H9 (cell line): ENCODE results near the gene PDS5A. TPM values are rescaled to one million over a fixed set of nuclear protein-coding genes. Genes with fewer than 3 reads are reported as not detected.

ENCODE experiments used
- DNase-seq: peaks from one replicate; pipeline ENCODE4 v3.0.0-alpha.2; 2017
- H2AFZ ChIP-seq: one replicate; pipeline ENCODE4 v1.6.1; 2013; ENCODE audit warnings: mild to moderate bottlenecking, low read length, control low read depth, moderate library complexity
- H2AK5ac ChIP-seq: 2 replicates; pipeline ENCODE4 v1.6.1; 2013; ENCODE audit warnings: low read length, control low read depth, mixed read lengths; ENCODE audit not compliant: insufficient read length
- H2BK120ac ChIP-seq: one replicate; pipeline ENCODE4 v1.6.1; 2013; ENCODE audit warnings: low read depth, mild to moderate bottlenecking, low read length, control low read depth, inconsistent platforms; ENCODE audit not compliant: poor library complexity, severe bottlenecking
- H2BK12ac ChIP-seq: 2 replicates; pipeline ENCODE4 v1.6.1; 2013; ENCODE audit warnings: low read length, control low read depth, mixed read lengths, low read depth; ENCODE audit not compliant: insufficient read length
- H2BK15ac ChIP-seq: 2 replicates; pipeline ENCODE4 v1.6.1; 2013; ENCODE audit warnings: low read depth, low read length, control low read depth
- H2BK20ac ChIP-seq: one replicate; pipeline ENCODE4 v1.6.1; 2013; ENCODE audit warnings: low read depth, mild to moderate bottlenecking, low read length, control low read depth, inconsistent platforms; ENCODE audit not compliant: poor library complexity, severe bottlenecking
- H2BK5ac ChIP-seq: 2 replicates; pipeline ENCODE4 v1.6.1; 2013; ENCODE audit warnings: low read length, control low read depth, mixed read lengths; ENCODE audit not compliant: insufficient read length
- H3K14ac ChIP-seq: 2 replicates; pipeline ENCODE4 v1.6.1; 2013; ENCODE audit warnings: low read length, control low read depth; ENCODE audit not compliant: insufficient read depth
- H3K18ac ChIP-seq: 2 replicates; pipeline ENCODE4 v1.6.1; 2013; ENCODE audit warnings: low read depth, mild to moderate bottlenecking, mixed read lengths, low read length, control low read depth; ENCODE audit not compliant: insufficient read length
- H3K23ac ChIP-seq: 2 replicates; pipeline ENCODE4 v1.6.1; 2013; ENCODE audit warnings: low read length, control low read depth, mixed read lengths, low read depth; ENCODE audit not compliant: insufficient read length
- H3K23me2 ChIP-seq: 2 replicates; pipeline ENCODE4 v1.6.1; 2013; ENCODE audit warnings: low read depth, mild to moderate bottlenecking, mixed read lengths, low read length, control low read depth; ENCODE audit not compliant: insufficient read length, poor library complexity, severe bottlenecking
- H3K27ac ChIP-seq: 2 replicates; pipeline ENCODE4 v1.5.1; 2013; ENCODE audit warnings: low read length, control low read depth, mixed read lengths, low read depth; ENCODE audit not compliant: insufficient read length
- H3K27me3 ChIP-seq: 2 replicates; pipeline ENCODE4 v1.6.1; 2013; ENCODE audit warnings: low read length, control low read depth, inconsistent platforms; ENCODE audit not compliant: insufficient read depth
- H3K4ac ChIP-seq: 2 replicates; pipeline ENCODE4 v1.6.1; 2013; ENCODE audit warnings: low read depth, mild to moderate bottlenecking, control low read depth, inconsistent platforms, low read length, moderate library complexity
- H3K4me1 ChIP-seq: 2 replicates; pipeline ENCODE4 v1.6.1; 2013; ENCODE audit warnings: low read length, control low read depth, inconsistent platforms; ENCODE audit not compliant: insufficient read depth
- H3K4me2 ChIP-seq: 2 replicates; pipeline ENCODE4 v1.6.1; 2013; ENCODE audit warnings: low read length, control low read depth, mixed read lengths; ENCODE audit not compliant: insufficient read length, insufficient read depth
- H3K56ac ChIP-seq: 2 replicates; pipeline ENCODE4 v1.6.1; 2013; ENCODE audit warnings: low read depth, mild to moderate bottlenecking, mixed read lengths, low read length, control low read depth; ENCODE audit not compliant: insufficient read length
- H3K79me1 ChIP-seq: 2 replicates; pipeline ENCODE4 v1.6.1; 2013; ENCODE audit warnings: low read depth, mild to moderate bottlenecking, moderate library complexity, low read length, control low read depth, inconsistent platforms; ENCODE audit not compliant: insufficient read depth, poor library complexity, severe bottlenecking
- H3K79me2 ChIP-seq: 2 replicates; pipeline ENCODE4 v1.6.1; 2013; ENCODE audit warnings: low read length, control low read depth, inconsistent platforms; ENCODE audit not compliant: insufficient read depth
- H3K9ac ChIP-seq: 2 replicates; pipeline ENCODE4 v1.6.1; 2013; ENCODE audit warnings: low read length, control low read depth, mixed read lengths; ENCODE audit not compliant: insufficient read length; ENCODE audit errors: extremely low read depth
- H3K9me3 ChIP-seq: one replicate; pipeline ENCODE4 v1.6.1; 2013; ENCODE audit warnings: low read depth, low read length, inconsistent platforms; ENCODE audit not compliant: control insufficient read depth
- H3T11ph ChIP-seq: one replicate; pipeline ENCODE4 v1.6.1; 2013; ENCODE audit warnings: mild to moderate bottlenecking, low read length, control low read depth, inconsistent platforms
- H4K20me1 ChIP-seq: one replicate; pipeline ENCODE4 v1.6.1; 2013; ENCODE audit not compliant: control insufficient read depth, insufficient read length, insufficient read depth
- H4K5ac ChIP-seq: 2 replicates; pipeline ENCODE4 v1.6.1; 2013; ENCODE audit warnings: low read depth, mild to moderate bottlenecking, mixed read lengths, low read length, control low read depth; ENCODE audit not compliant: insufficient read length
- H4K8ac ChIP-seq: replicated peaks from 2 replicates; pipeline ENCODE4 v1.6.1; 2013; ENCODE audit warnings: low read length, control low read depth, mixed read lengths, low read depth; ENCODE audit not compliant: insufficient read length
- H4K91ac ChIP-seq: 2 replicates; pipeline ENCODE4 v1.6.1; 2013; ENCODE audit warnings: low read depth, mild to moderate bottlenecking, moderate library complexity, mixed read lengths, low read length, control low read depth; ENCODE audit not compliant: insufficient read length
- H3K27ac Mint-ChIP-seq, 3 experiments: 2 replicates in 2 of 3; 3 replicates in 1 of 3; pipeline ENCODE4 v1.8.0; 2020 to 2021; ENCODE audit warnings: mixed read lengths in 3 of 3, mild to moderate bottlenecking in 1 of 3, moderate library complexity in 1 of 3
- H3K27me3 Mint-ChIP-seq: 2 replicates; pipeline ENCODE4 v1.8.0; 2021; ENCODE audit warnings: low read depth, mild to moderate bottlenecking, moderate library complexity, mixed read lengths
- H3K36me3 Mint-ChIP-seq, 3 experiments: 2 replicates in 2 of 3; 3 replicates in 1 of 3; pipeline ENCODE4 v1.8.0; 2020 to 2021; ENCODE audit warnings: low read depth in 3 of 3, mixed read lengths in 3 of 3; ENCODE audit not compliant: insufficient read depth in 1 of 3
- H3K4me1 Mint-ChIP-seq, 2 experiments: 2 replicates each; pipeline ENCODE4 v1.8.0; 2020; ENCODE audit warnings: mixed read lengths in 2 of 2
- H3K4me3 Mint-ChIP-seq, 2 experiments: 2 replicates in 1 of 2; 3 replicates in 1 of 2; pipeline ENCODE4 v1.8.0; 2020 to 2021; ENCODE audit warnings: mild to moderate bottlenecking in 2 of 2, mixed read lengths in 2 of 2, moderate library complexity in 1 of 2
- H3K9me3 Mint-ChIP-seq, 2 experiments: 2 replicates in 1 of 2; 3 replicates in 1 of 2; pipeline ENCODE4 v1.8.0; 2020; ENCODE audit warnings: mild to moderate bottlenecking in 2 of 2, mixed read lengths in 2 of 2, moderate library complexity in 1 of 2
- CTCF ChIP-seq: fragments of 200-600 bp; sonication (generic); conservative IDR thresholded peaks from 3 replicates; pipeline ENCODE4 v1.8.0; 2021; ENCODE audit warnings: antibody characterized with exemption, mild to moderate bottlenecking
- WGBS: extraction: QIAGEN DNeasy Blood & Tissue Kit; methylation state at CpG from one replicate; pipeline ENCODE4 v1.1.7; 2013; ENCODE audit warnings: missing lambda C conversion rate, low lambda C conversion rate, mixed read lengths; ENCODE audit not compliant: insufficient read length; ENCODE audit errors: extremely low coverage; 5-methylcytosine and 5-hydroxymethylcytosine counted together
- total RNA-seq: library from RNA; stranded (reverse); gene quantifications from 2 replicates; pipeline ENCODE4 v1.2.1, GENCODE V29; 2021

The PDS5A gene
- total RNA-seq, 1 experiment from 2014 or later, result 65.4 TPM

- Histone ChIP-seq H3K4me1 (no peaks in the 10 kb centered on the region), H3K79me1 (no peaks in the 10 kb centered on the region), H3K23ac (no peak overlapping the region), H3K4me2 (no peak overlapping the region), H4K91ac (no peak overlapping the region), H3K27ac (no peak overlapping the region), H2BK5ac (no peak overlapping the region), H2BK20ac (no peak overlapping the region), H2AFZ (no peak overlapping the region), H4K20me1 (no peaks in the 10 kb centered on the region), H3K56ac (no peak overlapping the region), H3K79me2 (no peaks in the 10 kb centered on the region), H4K5ac (no peak overlapping the region), H3K27me3 (no peaks in the 10 kb centered on the region), H2BK15ac (no peak overlapping the region), H3K23me2 (no peaks in the 10 kb centered on the region), H4K8ac (no peak overlapping the region), H2AK5ac (no peak overlapping the region), H3K18ac (no peak overlapping the region), H3K9me3 (no peaks in the 10 kb centered on the region), H3K14ac (no peak overlapping the region), H3K9ac (no peak overlapping the region), H3T11ph (no peak overlapping the region), H3K4ac (no peak overlapping the region), H2BK12ac (no peak overlapping the region), H2BK120ac (no peak overlapping the region)
- no peak for DNase-seq
- H3K36me3 Mint-ChIP-seq, result peaks cover 37 to 67% (median 61%) of the 10 kb centered on the region in 3 experiments
- H3K27me3 Mint-ChIP-seq, result no peaks in the 10 kb centered on the region
- H3K27ac Mint-ChIP-seq, result peak overlapping the region; percentile 13 to 95 (median 71); a peak in 5 of 7 replicates
- peaks cover 0 to 3% of the 10 kb centered on the region in 2 experiments; a peak in 1 of 5 replicates for H3K9me3 Mint-ChIP-seq
- peaks cover 23 to 24% of the 10 kb centered on the region in 2 experiments for H3K4me1 Mint-ChIP-seq
- no peak overlapping the region; a peak in 1 of 5 replicates for H3K4me3 Mint-ChIP-seq
- TF ChIP-seq CTCF, result no peak
- 100% methylated on average over 3 of the region's 5 CpGs for WGBS
These were observed 89.2 kb downstream of the PDS5A start for GRCh38 chr4:39888541-39888940.
